Measurements from ENCODE around the gene ZNF678.
"Not testable (repeated sequence)": the region's sequence is repeated elsewhere in the genome, so short reads cannot be mapped to it uniquely, and the experiment has no call there.

The ZNF678 gene

GRCh38 chr1:227549892-227550291 is 13.5 kb upstream of the ZNF678 start:
- no peak for DNase-seq (ENCODE audit: low spot score)
- no peak for FAIRE-seq

GRCh38 chr1:227551881-227552280 is 11.5 kb upstream of the ZNF678 start:
- DNase-seq (ENCODE audit: low spot score); FAIRE-seq: not testable (repeated sequence)

GRCh38 chr1:227556288-227556687 is 7.1 kb upstream of the ZNF678 start:
- FAIRE-seq: no peak
- DNase-seq (ENCODE audit: low spot score): no peak

GRCh38 chr1:227557962-227558725 is 5.2 kb upstream of the ZNF678 start:
- FAIRE-seq: no peak
- no peak for DNase-seq (ENCODE audit: low spot score)

- no peak for DNase-seq (ENCODE audit: low spot score)
- no peak for FAIRE-seq
Observed at GRCh38 chr1:227558732-227559262, 4.6 kb upstream of the ZNF678 start.

GRCh38 chr1:227559499-227559898 is 3.9 kb upstream of the ZNF678 start:
- FAIRE-seq (no peak), DNase-seq (ENCODE audit: low spot score) (no peak)

GRCh38 chr1:227559926-227560325 is 3.4 kb upstream of the ZNF678 start:
- DNase-seq (ENCODE audit: low spot score): no peak
- no peak for FAIRE-seq

GRCh38 chr1:227560393-227561173 is 2.8 kb upstream of the ZNF678 start:
- DNase-seq (ENCODE audit: low spot score) (no peak), FAIRE-seq (no peak)

GRCh38 chr1:227561241-227561907 is 2.0 kb upstream of the ZNF678 start:
- FAIRE-seq (no peak), DNase-seq (ENCODE audit: low spot score) (no peak)

GRCh38 chr1:227562037-227562436 is 1.3 kb upstream of the ZNF678 start:
- DNase-seq (ENCODE audit: low spot score) (no peak), FAIRE-seq (no peak)

GRCh38 chr1:227562933-227563323 is 428 bp upstream of the ZNF678 start:
- FAIRE-seq (no peak), DNase-seq (ENCODE audit: low spot score) (no peak)

GRCh38 chr1:227567256-227567655 is 3.9 kb downstream of the ZNF678 start:
- FAIRE-seq: no peak

GRCh38 chr1:227568593-227568992 is 5.2 kb downstream of the ZNF678 start:
- DNase-seq (ENCODE audit: low spot score) (no peak), FAIRE-seq (no peak)

More at GRCh38 chr1:227567256-227567655, 3.9 kb downstream of the ZNF678 start:
- DNase-seq (ENCODE audit: low spot score): no peak

GRCh38 chr1:227572752-227573151 is 9.4 kb downstream of the ZNF678 start:
- DNase-seq (ENCODE audit: low spot score) (no peak), FAIRE-seq (no peak)

- FAIRE-seq (no peak), DNase-seq (ENCODE audit: low spot score) (no peak)
Observed at GRCh38 chr1:227574926-227575325, 11.6 kb downstream of the ZNF678 start.

GRCh38 chr1:227576189-227576588 is 12.8 kb downstream of the ZNF678 start:
- DNase-seq (ENCODE audit: low spot score) (no peak), FAIRE-seq (no peak)

- no peak for DNase-seq (ENCODE audit: low spot score)
- no peak for FAIRE-seq
Observed at GRCh38 chr1:227577500-227577899, 14.1 kb downstream of the ZNF678 start.

GRCh38 chr1:227583354-227583753 is 20.0 kb downstream of the ZNF678 start:
- FAIRE-seq: no peak
- DNase-seq (ENCODE audit: low spot score): no peak

GRCh38 chr1:227586733-227587132 is 23.4 kb downstream of the ZNF678 start:
- no peak for FAIRE-seq
- DNase-seq (ENCODE audit: low spot score): no peak

- no peak for FAIRE-seq
- DNase-seq (ENCODE audit: low spot score): no peak
Observed at GRCh38 chr1:227587968-227588367, 24.6 kb downstream of the ZNF678 start.

- not testable (repeated sequence) for FAIRE-seq; DNase-seq (ENCODE audit: low spot score)
Observed at GRCh38 chr1:227588769-227589168, 25.4 kb downstream of the ZNF678 start.

- not testable (repeated sequence) for DNase-seq (ENCODE audit: low spot score); FAIRE-seq
Observed at GRCh38 chr1:227589777-227590176, 26.4 kb downstream of the ZNF678 start.

Data from RCC 7860 (cell line).